T-cell (primary cell): Measurements from ENCODE around the gene PIAS3. TPM values are rescaled to one million over a fixed set of nuclear protein-coding genes. Genes with fewer than 3 reads are reported as not detected.

Experiments
- ATAC-seq, 4 experiments: fragments of 200-7000 bp in 3 of 4; fragments of 150-1000 bp in 1 of 4; cut with Tn5 transposase; replicated peaks in 1 of 4; 1 replicate in 3 of 4; 2 replicates in 1 of 4; pipeline ENCODE4 v1.10.0; 2021; ENCODE audit warnings: moderate library complexity in 3 of 4, mild to moderate bottlenecking in 2 of 4, moderate number of reproducible peaks in 1 of 4
- CTCF ChIA-PET, 2 donors: fragments of 300-600 bp; sonication (Branson Sonifier 250); formaldehyde crosslinking; loops; one replicate each; lab custom pipeline; 2022; ENCODE audit warnings: antibody characterized with exemption in 2 of 2; lab: Charles Lee
- POLR2A ChIA-PET, 2 donors: fragments of 300-600 bp; sonication (Branson Sonifier 250); formaldehyde crosslinking; loops; one replicate each; lab custom pipeline; 2022; ENCODE audit warnings: antibody characterized with exemption in 2 of 2; lab: Charles Lee
- DNase-seq, 35 experiments: peaks; one replicate each; pipeline versions ENCODE4 v3.0.0 to v3.0.0-alpha.2; 2013 to 2023
- H3K27ac ChIP-seq: one replicate; pipeline ENCODE4 v1.5.1; 2013; ENCODE audit warnings: low read length
- H3K27me3 ChIP-seq, 2 experiments: replicated peaks in 1 of 2; 1 replicate in 1 of 2; 2 replicates in 1 of 2; pipeline versions ENCODE4 v1.6.1 to v1.7.0; 2013; ENCODE audit warnings: low read length in 1 of 2, mixed read lengths in 1 of 2; ENCODE audit not compliant: control insufficient read depth in 2 of 2, insufficient read depth in 2 of 2; ENCODE audit errors: extremely low read depth in 1 of 2
- H3K36me3 ChIP-seq, 2 donors: 1 replicate in 1 of 2; 2 replicates in 1 of 2; pipeline versions ENCODE4 v1.6.1 to v1.7.0; 2013; ENCODE audit warnings: low read length in 1 of 2; ENCODE audit not compliant: control insufficient read depth in 2 of 2, insufficient read depth in 1 of 2; ENCODE audit errors: extremely low read depth in 1 of 2
- H3K4me1 ChIP-seq, 2 experiments: 1 replicate in 1 of 2; 2 replicates in 1 of 2; pipeline versions ENCODE4 v1.6.1 to v1.7.0; 2013; ENCODE audit warnings: low read length in 2 of 2, mixed read lengths in 1 of 2; ENCODE audit not compliant: insufficient read depth in 2 of 2, control insufficient read depth in 1 of 2; ENCODE audit errors: extremely low read depth in 1 of 2
- H3K4me3 ChIP-seq, 2 donors: 1 replicate in 1 of 2; 2 replicates in 1 of 2; pipeline versions ENCODE4 v1.5.1 to v1.7.0; 2013; ENCODE audit warnings: mild to moderate bottlenecking in 2 of 2, low read length in 1 of 2, moderate library complexity in 1 of 2; ENCODE audit not compliant: control insufficient read depth in 1 of 2; ENCODE audit errors: extremely low read depth in 1 of 2
- H3K9me3 ChIP-seq: 2 replicates; pipeline ENCODE4 v1.7.0; 2013
- H3K27ac Mint-ChIP-seq, 2 donors: one replicate each; pipeline ENCODE4 v1.8.0; 2020 to 2021; ENCODE audit warnings: mild to moderate bottlenecking in 2 of 2, mixed read lengths in 2 of 2
- H3K27me3 Mint-ChIP-seq, 2 donors: one replicate each; pipeline ENCODE4 v1.8.0; 2021 to 2022; ENCODE audit warnings: mixed read lengths in 2 of 2
- H3K36me3 Mint-ChIP-seq: one replicate; pipeline ENCODE4 v1.8.0; 2021; ENCODE audit warnings: mixed read lengths
- H3K4me1 Mint-ChIP-seq, 3 donors: one replicate each; pipeline ENCODE4 v1.8.0; 2020 to 2022; ENCODE audit warnings: mixed read lengths in 3 of 3, mild to moderate bottlenecking in 1 of 3
- H3K4me3 Mint-ChIP-seq, 3 donors: one replicate each; pipeline ENCODE4 v1.8.0; 2020 to 2022; ENCODE audit warnings: mild to moderate bottlenecking in 3 of 3, mixed read lengths in 3 of 3, moderate library complexity in 3 of 3
- H3K9me3 Mint-ChIP-seq, 3 donors: one replicate each; pipeline ENCODE4 v1.8.0; 2020 to 2022; ENCODE audit warnings: mixed read lengths in 3 of 3
- WGBS: methylation state at CpG from one replicate; pipeline ENCODE4 v1.1.5; 2013; ENCODE audit warnings: missing lambda C conversion rate; ENCODE audit not compliant: insufficient coverage; 5-methylcytosine and 5-hydroxymethylcytosine counted together
- total RNA-seq, 35 experiments: library from RNA in 6 of 35; stranded (reverse) in 6 of 35; fragments of 120-200 nt in 1 of 35; gene quantifications; one replicate each; pipeline versions ENCODE4 v1.2.1 to v1.2.4 and lab custom pipeline; 2013 to 2026

PIAS3 gene
- total RNA-seq, 5 donors from 2014 or later (not counting 1 experiment from before 2014, with no cell fraction given) = 22.1 to 28.3 (median 26.8) TPM

- Mint-ChIP-seq H3K27me3 (peaks cover 0 to 1% of the 10 kb centered on the region in 2 donors), H3K4me3 (no peak overlapping the region), H3K9me3 (no peaks in the 10 kb centered on the region), H3K36me3 (no peaks in the 10 kb centered on the region), H3K27ac (no peak overlapping the region), H3K4me1 (peaks cover under 1 to 5% (median 3%) of the 10 kb centered on the region in 3 donors)
- 96% methylated on average over 4 of the region's 5 CpGs for WGBS
- no peak overlapping the region for H3K4me3 ChIP-seq
- no peaks in the 10 kb centered on the region for H3K36me3 ChIP-seq
- peaks cover 2 to 9% of the 10 kb centered on the region in 2 experiments for H3K4me1 ChIP-seq
- ChIA-PET POLR2A (interaction anchor here in 1 of 2 donors (1.2 kb wide), 1 partner anchor 9 kb away, joined by 3 read pairs; no protein-coding TSS in a partner anchor), CTCF (interaction anchor here in 1 of 2 donors (0.8 kb wide), 2 partner anchors 51 to 54 kb away, joined by 3 read pairs; no protein-coding TSS in a partner anchor)
- H3K9me3 ChIP-seq = no peaks in the 10 kb centered on the region
- ATAC-seq (no peak), DNase-seq (no peak)
- H3K27me3 ChIP-seq = no peaks in the 10 kb centered on the region
- H3K27ac ChIP-seq = no peak overlapping the region
Observed at GRCh38 chr1:145863282-145864018, 4.6 kb upstream of the PIAS3 start.

- H3K9me3 ChIP-seq = no peaks in the 10 kb centered on the region
- peak overlapping the region; percentile 63 for H3K27ac ChIP-seq
- Mint-ChIP-seq H3K36me3 (peaks cover 17% of the 10 kb centered on the region), H3K4me3 (peak overlapping the region; percentile 92 to 96 (median 94)), H3K27me3 (peaks cover 0 to 1% of the 10 kb centered on the region in 2 donors), H3K4me1 (peaks cover 12 to 19% (median 18%) of the 10 kb centered on the region in 3 donors), H3K9me3 (no peaks in the 10 kb centered on the region), H3K27ac (peak overlapping the region; percentile 84 to 90)
- ChIA-PET POLR2A (interaction anchor here (0.5 to 2.2 kb wide), 7 partner anchors 11 to 99 kb away, joined by 3 to 9 read pairs (median 4); partner anchors contain the start of genes LIX1L (in 1 of the 2), NUDT17 (in 1 of the 2), PEX11B (in 1 of the 2) and POLR3C (in 1 of the 2)), CTCF (interaction anchor here (0.5 to 5.0 kb wide), 13 partner anchors 11 to 151 kb away, joined by 3 to 52 read pairs (median 4); partner anchors contain the start of genes NUDT17 (in 2 of the 2) and PEX11B (in 1 of the 2))
- WGBS = under 1% methylated on average over 22 of the region's 41 CpGs
- DNase-seq (peak; percentile 24 to 81 (median 60)), ATAC-seq (peak; percentile 61 to 65 (median 65))
- H3K27me3 ChIP-seq = no peaks in the 10 kb centered on the region
- H3K4me3 ChIP-seq = peak overlapping the region; percentile 93 to 96
- peaks cover 6 to 16% of the 10 kb centered on the region in 2 donors for H3K36me3 ChIP-seq
- peaks cover 2 to 21% of the 10 kb centered on the region in 2 experiments for H3K4me1 ChIP-seq
Observed at GRCh38 chr1:145859491-145860023, 676 bp upstream of the PIAS3 start.

- ChIA-PET POLR2A (interaction anchor here (0.5 to 2.2 kb wide), 8 partner anchors 11 to 193 kb away, joined by 3 to 9 read pairs (median 4); partner anchors contain the start of genes PEX11B (in 2 of the 2), NUDT17 (in 1 of the 2) and RBM8A (in 1 of the 2)), CTCF (interaction anchor here (0.6 to 5.0 kb wide), 14 partner anchors 10 to 121 kb away, joined by 3 to 52 read pairs (median 3); partner anchors contain the start of genes NUDT17 (in 2 of the 2), ANKRD35 (in 1 of the 2) and LIX1L (in 1 of the 2))
- H3K36me3 ChIP-seq = peaks cover 10 to 28% of the 10 kb centered on the region in 2 donors
- peaks cover 2 to 21% of the 10 kb centered on the region in 2 experiments for H3K4me1 ChIP-seq
- H3K9me3 ChIP-seq = no peaks in the 10 kb centered on the region
- ATAC-seq = peak; percentile 44 to 68 (median 53)
- Mint-ChIP-seq H3K4me3 (peak overlapping the region; percentile 92 to 96 (median 94)), H3K9me3 (no peaks in the 10 kb centered on the region), H3K27ac (peak overlapping the region; percentile 75 to 90), H3K36me3 (peaks cover 24% of the 10 kb centered on the region), H3K27me3 (no peaks in the 10 kb centered on the region), H3K4me1 (peaks cover 12 to 19% (median 18%) of the 10 kb centered on the region in 3 donors)
- 2% methylated on average over 19 of the region's 35 CpGs for WGBS
- peak in 25 of 35 experiments; percentile 13 to 75 (median 54) for DNase-seq
- H3K27ac ChIP-seq = peak overlapping the region; percentile 63
- no peaks in the 10 kb centered on the region for H3K27me3 ChIP-seq
- H3K4me3 ChIP-seq = peak overlapping the region; percentile 93 to 96
Observed at GRCh38 chr1:145858238-145858900, 512 bp downstream of the PIAS3 start.

GRCh38 chr1:145857170-145857569 is 1.7 kb downstream of the PIAS3 start:
- Mint-ChIP-seq H3K27ac (peak overlapping the region in 1 of 2 donors; percentile 90), H3K27me3 (no peaks in the 10 kb centered on the region), H3K4me1 (peaks cover 12 to 19% (median 18%) of the 10 kb centered on the region in 3 donors), H3K36me3 (peaks cover 29% of the 10 kb centered on the region), H3K4me3 (peak overlapping the region; percentile 9 to 92 (median 18)), H3K9me3 (no peaks in the 10 kb centered on the region)
- Histone ChIP-seq H3K36me3 (peaks cover 10 to 37% of the 10 kb centered on the region in 2 donors), H3K27me3 (no peaks in the 10 kb centered on the region), H3K4me1 (peaks cover 2 to 21% of the 10 kb centered on the region in 2 experiments), H3K9me3 (no peaks in the 10 kb centered on the region), H3K27ac (no peak overlapping the region), H3K4me3 (no peak overlapping the region)
- ATAC-seq (no peak), DNase-seq (no peak)
- ChIA-PET POLR2A (interaction anchor here in 1 of 2 donors (0.6 to 2.2 kb wide), 4 partner anchors 28 to 70 kb away, joined by 3 to 9 read pairs (median 5); partner anchors contain the start of genes ANKRD35, PEX11B and RBM8A), CTCF (interaction anchor here (4.7 to 5.0 kb wide), 2 partner anchors 12 kb away, joined by 33 to 52 read pairs; partner anchors contain the start of gene NUDT17 (in 2 of the 2))
- WGBS = 100% methylated on average over 1 of the region's 4 CpGs

- Histone ChIP-seq H3K27ac (no peak overlapping the region), H3K9me3 (no peaks in the 10 kb centered on the region), H3K4me3 (no peak overlapping the region), H3K4me1 (peaks cover 2 to 21% of the 10 kb centered on the region in 2 experiments), H3K36me3 (peaks cover 10 to 44% of the 10 kb centered on the region in 2 donors), H3K27me3 (no peaks in the 10 kb centered on the region)
- H3K27me3 Mint-ChIP-seq = no peaks in the 10 kb centered on the region
- ChIA-PET POLR2A (no interaction called here), CTCF (no interaction called here)
- H3K27ac Mint-ChIP-seq = no peak overlapping the region
- 93% methylated on average over 3 of the region's 7 CpGs for WGBS
- H3K4me3 Mint-ChIP-seq = no peak overlapping the region
- no peaks in the 10 kb centered on the region for H3K9me3 Mint-ChIP-seq
- DNase-seq (no peak), ATAC-seq (no peak)
- H3K4me1 Mint-ChIP-seq = peaks cover 12 to 19% (median 18%) of the 10 kb centered on the region in 3 donors
- H3K36me3 Mint-ChIP-seq = peaks cover 40% of the 10 kb centered on the region
Observed at GRCh38 chr1:145855426-145855948, 3.4 kb downstream of the PIAS3 start.
